Panc1 (cell line): ENCODE measurements around the gene CSTF3. TPM values are rescaled to one million over a fixed set of nuclear protein-coding genes. Genes with fewer than 3 reads are reported as not detected.

Source experiments
- ATAC-seq: fragments of 200-7000 bp; cut with Tn5 transposase; 2 replicates; pipeline ENCODE4 v1.9.1; 2020; ENCODE audit warnings: mild to moderate bottlenecking, moderate library complexity
- BruUV-seq: library from RNA; stranded (reverse); fragments of 400-500 nt; replicated peaks from 2 replicates; lab custom pipeline; 2021; lab: Mats Ljungman, UMichigan
- CTCF ChIA-PET: fragments of 300-600 bp; sonication (Branson Sonifier 250); formaldehyde crosslinking; loops from one replicate; lab custom pipeline; 2022; ENCODE audit warnings: antibody characterized with exemption; lab: Charles Lee
- POLR2A ChIA-PET: fragments of 300-600 bp; sonication (Branson Sonifier 250); formaldehyde crosslinking; loops from one replicate; lab custom pipeline; 2022; ENCODE audit warnings: antibody characterized with exemption; lab: Charles Lee
- DNase-seq: peaks from one replicate; pipeline ENCODE4 v3.0.0-alpha.2; 2010; ENCODE audit warnings: low read depth, low spot score
- H3K27ac ChIP-seq: 2 replicates; pipeline ENCODE4 v1.5.1; 2011; ENCODE audit warnings: mild to moderate bottlenecking, low read length, inconsistent platforms
- H3K27me3 ChIP-seq: fragments of 200-500 bp; sonication (Bioruptor generic); 2 replicates; pipeline ENCODE4 v1.6.0; 2014; ENCODE audit warnings: low read length, inconsistent platforms; ENCODE audit not compliant: control insufficient read depth, insufficient read depth
- H3K36me3 ChIP-seq: fragments of 200-500 bp; sonication (Bioruptor generic); 2 replicates; pipeline ENCODE4 v1.5.1; 2014; ENCODE audit warnings: inconsistent platforms, mild to moderate bottlenecking, low read length, moderate library complexity; ENCODE audit not compliant: control insufficient read depth, insufficient read depth
- H3K4me1 ChIP-seq: 2 replicates; pipeline ENCODE4 v1.5.1; 2011; ENCODE audit warnings: inconsistent platforms, mild to moderate bottlenecking, low read length, moderate library complexity; ENCODE audit not compliant: control insufficient read depth, insufficient read depth
- H3K4me3 ChIP-seq, 2 experiments: 2 replicates each; pipeline ENCODE4 v1.5.1; 2011 to 2012; ENCODE audit warnings: low read depth in 2 of 2, low read length in 2 of 2, mild to moderate bottlenecking in 2 of 2, inconsistent platforms in 1 of 2, moderate library complexity in 1 of 2
- H3K9me3 ChIP-seq: fragments of 200-500 bp; sonication (Bioruptor generic); 2 replicates; pipeline ENCODE4 v1.5.1; 2014; ENCODE audit warnings: low read depth, mild to moderate bottlenecking, inconsistent platforms, low read length, moderate library complexity; ENCODE audit not compliant: control insufficient read depth, insufficient read depth
- POLR2AphosphoS5 ChIP-seq: IDR thresholded peaks from 2 replicates; pipeline ENCODE4 v1.6.1; 2012; ENCODE audit warnings: mild to moderate bottlenecking, low read depth, low read length, moderate library complexity
- SIN3A ChIP-seq: IDR thresholded peaks from 2 replicates; pipeline ENCODE4 v1.6.1; 2012; ENCODE audit warnings: low read depth, mild to moderate bottlenecking, low read length, moderate library complexity, borderline replicate concordance; ENCODE audit not compliant: insufficient read depth
- TCF7L2 ChIP-seq: IDR thresholded peaks from 2 replicates; pipeline ENCODE4 v1.6.1; 2011; ENCODE audit warnings: mild to moderate bottlenecking, low read depth, low read length, inconsistent platforms
- in situ Hi-C: cut with HindIII; loops from 2 replicates; pipeline ENCODE4 v1.10.0; 2016; ENCODE audit warnings: low sequenced_read_pairs, low pct_unique_long_range_greater_than_20kb
- intact Hi-C: fragments of 100-400 bp; cut with micrococcal nuclease; formaldehyde crosslinking; loops from one replicate; pipeline ENCODE4 v1.10.0; 2022; ENCODE audit not compliant: unreplicated experiment
- total RNA-seq: library from RNA; stranded (reverse); gene quantifications from one replicate; pipeline ENCODE4 v1.2.1, GENCODE V29; 2021; ENCODE audit not compliant: unreplicated experiment
- TF ChIP-seq, protein P1 (sequence below): fragments of 450-650 bp; IDR thresholded peaks from 2 replicates; pipeline ENCODE4 v1.5.1; 2017; ENCODE audit warnings: mild to moderate bottlenecking
- TF ChIP-seq, protein P2 (sequence below), 2 experiments: IDR thresholded peaks; 2 replicates each; pipeline ENCODE4 v1.6.1; 2011 to 2012; ENCODE audit warnings: low read depth in 2 of 2, control low read depth in 1 of 2, low read length in 1 of 2, mild to moderate bottlenecking in 1 of 2, moderate library complexity in 1 of 2; ENCODE audit not compliant: insufficient read depth in 1 of 2

The CSTF3 gene
- total RNA-seq, 1 experiment from 2014 or later, result 29.8 TPM

DNA sequence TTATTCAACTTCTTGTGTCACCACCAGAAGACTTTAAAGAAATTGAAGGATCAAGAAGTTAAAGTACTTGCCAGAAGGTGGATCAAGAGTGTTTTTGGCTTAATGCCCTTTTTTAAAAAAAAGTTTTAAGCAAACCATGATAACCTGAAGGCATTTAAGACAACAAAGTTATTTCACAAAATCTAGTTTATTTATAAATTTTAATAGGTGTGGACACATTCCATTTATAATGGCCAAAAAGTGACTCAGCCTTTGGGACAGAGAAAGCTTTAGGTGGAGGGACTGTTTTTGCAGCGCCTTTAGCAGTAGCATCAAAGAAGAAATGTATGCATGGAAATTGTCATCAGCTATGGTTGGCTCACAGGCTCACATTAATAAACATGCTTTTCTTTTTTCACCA lies 104.0 kb downstream of the CSTF3 start:
- Histone ChIP-seq H3K36me3 (peaks cover 3% of the 10 kb centered on the region), H3K27me3 (no peaks in the 10 kb centered on the region), H3K9me3 (no peaks in the 10 kb centered on the region), H3K4me1 (no peaks in the 10 kb centered on the region), H3K27ac (no peak overlapping the region), H3K4me3 (no peak overlapping the region)
- ChIA-PET CTCF (no interaction called here), POLR2A (no interaction called here)
- DNase-seq (no peak), ATAC-seq (no peak)
- intact Hi-C loops (no loop called here), in situ Hi-C loops (no loop called here)
- no TSS peak for BruUV-seq
- TF ChIP-seq SIN3A (no peak), POLR2AphosphoS5 (no peak), TCF7L2 (no peak)
- TF ChIP-seq, protein P1, sequence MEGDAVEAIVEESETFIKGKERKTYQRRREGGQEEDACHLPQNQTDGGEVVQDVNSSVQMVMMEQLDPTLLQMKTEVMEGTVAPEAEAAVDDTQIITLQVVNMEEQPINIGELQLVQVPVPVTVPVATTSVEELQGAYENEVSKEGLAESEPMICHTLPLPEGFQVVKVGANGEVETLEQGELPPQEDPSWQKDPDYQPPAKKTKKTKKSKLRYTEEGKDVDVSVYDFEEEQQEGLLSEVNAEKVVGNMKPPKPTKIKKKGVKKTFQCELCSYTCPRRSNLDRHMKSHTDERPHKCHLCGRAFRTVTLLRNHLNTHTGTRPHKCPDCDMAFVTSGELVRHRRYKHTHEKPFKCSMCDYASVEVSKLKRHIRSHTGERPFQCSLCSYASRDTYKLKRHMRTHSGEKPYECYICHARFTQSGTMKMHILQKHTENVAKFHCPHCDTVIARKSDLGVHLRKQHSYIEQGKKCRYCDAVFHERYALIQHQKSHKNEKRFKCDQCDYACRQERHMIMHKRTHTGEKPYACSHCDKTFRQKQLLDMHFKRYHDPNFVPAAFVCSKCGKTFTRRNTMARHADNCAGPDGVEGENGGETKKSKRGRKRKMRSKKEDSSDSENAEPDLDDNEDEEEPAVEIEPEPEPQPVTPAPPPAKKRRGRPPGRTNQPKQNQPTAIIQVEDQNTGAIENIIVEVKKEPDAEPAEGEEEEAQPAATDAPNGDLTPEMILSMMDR, result no peak
- TF ChIP-seq, protein P2, sequence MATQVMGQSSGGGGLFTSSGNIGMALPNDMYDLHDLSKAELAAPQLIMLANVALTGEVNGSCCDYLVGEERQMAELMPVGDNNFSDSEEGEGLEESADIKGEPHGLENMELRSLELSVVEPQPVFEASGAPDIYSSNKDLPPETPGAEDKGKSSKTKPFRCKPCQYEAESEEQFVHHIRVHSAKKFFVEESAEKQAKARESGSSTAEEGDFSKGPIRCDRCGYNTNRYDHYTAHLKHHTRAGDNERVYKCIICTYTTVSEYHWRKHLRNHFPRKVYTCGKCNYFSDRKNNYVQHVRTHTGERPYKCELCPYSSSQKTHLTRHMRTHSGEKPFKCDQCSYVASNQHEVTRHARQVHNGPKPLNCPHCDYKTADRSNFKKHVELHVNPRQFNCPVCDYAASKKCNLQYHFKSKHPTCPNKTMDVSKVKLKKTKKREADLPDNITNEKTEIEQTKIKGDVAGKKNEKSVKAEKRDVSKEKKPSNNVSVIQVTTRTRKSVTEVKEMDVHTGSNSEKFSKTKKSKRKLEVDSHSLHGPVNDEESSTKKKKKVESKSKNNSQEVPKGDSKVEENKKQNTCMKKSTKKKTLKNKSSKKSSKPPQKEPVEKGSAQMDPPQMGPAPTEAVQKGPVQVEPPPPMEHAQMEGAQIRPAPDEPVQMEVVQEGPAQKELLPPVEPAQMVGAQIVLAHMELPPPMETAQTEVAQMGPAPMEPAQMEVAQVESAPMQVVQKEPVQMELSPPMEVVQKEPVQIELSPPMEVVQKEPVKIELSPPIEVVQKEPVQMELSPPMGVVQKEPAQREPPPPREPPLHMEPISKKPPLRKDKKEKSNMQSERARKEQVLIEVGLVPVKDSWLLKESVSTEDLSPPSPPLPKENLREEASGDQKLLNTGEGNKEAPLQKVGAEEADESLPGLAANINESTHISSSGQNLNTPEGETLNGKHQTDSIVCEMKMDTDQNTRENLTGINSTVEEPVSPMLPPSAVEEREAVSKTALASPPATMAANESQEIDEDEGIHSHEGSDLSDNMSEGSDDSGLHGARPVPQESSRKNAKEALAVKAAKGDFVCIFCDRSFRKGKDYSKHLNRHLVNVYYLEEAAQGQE (IDR thresholded peaks at IDR 0.05; ENCODE audit: insufficient read depth in 1 of 2, low read depth in 2 of 2, low read length in 1 of 2), result no peak

DNA sequence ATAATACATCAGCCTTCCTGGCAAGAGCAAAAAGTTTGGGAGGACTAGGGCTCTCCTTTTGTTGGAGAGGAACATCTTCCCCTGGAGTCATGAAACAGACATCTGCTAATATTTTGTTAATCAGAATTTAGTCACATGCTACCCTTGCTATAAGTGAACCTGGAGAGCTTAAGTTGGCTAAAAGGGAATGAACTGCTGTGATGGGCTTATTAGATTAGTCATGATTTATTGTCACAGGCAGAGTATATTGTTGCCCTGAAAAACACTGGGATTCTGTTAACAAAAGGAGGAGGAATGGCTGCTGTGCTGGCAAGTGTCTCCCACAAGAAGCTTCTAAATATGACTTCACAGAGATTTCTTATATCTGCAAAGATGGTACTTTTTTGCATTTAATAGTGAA lies 105.9 kb downstream of the CSTF3 start:
- Histone ChIP-seq H3K9me3 (no peaks in the 10 kb centered on the region), H3K4me1 (no peaks in the 10 kb centered on the region), H3K4me3 (no peak overlapping the region), H3K36me3 (peaks cover 3% of the 10 kb centered on the region), H3K27me3 (no peaks in the 10 kb centered on the region), H3K27ac (no peak overlapping the region)
- CTCF ChIA-PET, result no interaction called here
- intact Hi-C loops, result no loop called here
- in situ Hi-C loops, result no loop called here
- BruUV-seq, result no TSS peak
- POLR2A ChIA-PET, result no interaction called here
- no peak for ATAC-seq
- DNase-seq, result no peak
- TF ChIP-seq, protein P1, result no peak
- TF ChIP-seq SIN3A, result no peak
- no peak for TF ChIP-seq TCF7L2
- no peak for TF ChIP-seq POLR2AphosphoS5
- TF ChIP-seq, protein P2 (IDR thresholded peaks at IDR 0.05; ENCODE audit: insufficient read depth in 1 of 2, low read depth in 2 of 2, low read length in 1 of 2), result no peak
